Neuronal stem cell (in vitro differentiated cells): Measurements from ENCODE around the gene PADI3.

ENCODE experiments used
- DNase-seq: peaks from one replicate; pipeline ENCODE4 v3.0.0-alpha.2; 2013; ENCODE audit warnings: low spot score
- H2AFZ ChIP-seq: one replicate; pipeline ENCODE4 v1.6.1; 2013; ENCODE audit warnings: mild to moderate bottlenecking, low read length, inconsistent platforms
- H2AK5ac ChIP-seq: 2 replicates; pipeline ENCODE4 v1.6.1; 2013; ENCODE audit warnings: low read depth, mild to moderate bottlenecking, inconsistent platforms, low read length, moderate library complexity, mixed read lengths
- H2BK120ac ChIP-seq: 2 replicates; pipeline ENCODE4 v1.6.1; 2013; ENCODE audit warnings: low read depth, mild to moderate bottlenecking, inconsistent platforms, low read length, moderate library complexity, mixed read lengths
- H2BK12ac ChIP-seq: one replicate; pipeline ENCODE4 v1.6.1; 2013; ENCODE audit warnings: low read length, inconsistent platforms
- H2BK15ac ChIP-seq: 2 replicates; pipeline ENCODE4 v1.6.1; 2013; ENCODE audit warnings: mild to moderate bottlenecking, low read length, inconsistent platforms, mixed read lengths
- H2BK5ac ChIP-seq: one replicate; pipeline ENCODE4 v1.6.1; 2013; ENCODE audit warnings: inconsistent platforms, mild to moderate bottlenecking, low read length, moderate library complexity
- H3K14ac ChIP-seq: one replicate; pipeline ENCODE4 v1.6.1; 2013; ENCODE audit warnings: low read length, inconsistent platforms
- H3K18ac ChIP-seq: 2 replicates; pipeline ENCODE4 v1.6.1; 2013; ENCODE audit warnings: low read length, inconsistent platforms
- H3K23ac ChIP-seq: 2 replicates; pipeline ENCODE4 v1.6.1; 2013; ENCODE audit warnings: low read depth, mild to moderate bottlenecking, mixed read lengths, low read length, inconsistent platforms; ENCODE audit not compliant: poor library complexity
- H3K27ac ChIP-seq: replicated peaks from 3 replicates; pipeline ENCODE4 v1.5.1; 2013; ENCODE audit warnings: low read length, inconsistent platforms
- H3K27me3 ChIP-seq, 3 experiments: 2 replicates each; pipeline ENCODE4 v1.6.1; 2013; ENCODE audit warnings: low read length in 3 of 3, mild to moderate bottlenecking in 2 of 3, inconsistent platforms in 1 of 3, low read depth in 1 of 3, mixed read lengths in 1 of 3, moderate library complexity in 1 of 3; ENCODE audit not compliant: control insufficient read depth in 3 of 3, insufficient read depth in 3 of 3
- H3K36me3 ChIP-seq, 2 donors: replicated peaks in 1 of 2; 2 replicates each; pipeline ENCODE4 v1.6.1; 2013; ENCODE audit warnings: low read length in 2 of 2; ENCODE audit not compliant: control insufficient read depth in 2 of 2, insufficient read depth in 2 of 2
- H3K4ac ChIP-seq: 2 replicates; pipeline ENCODE4 v1.6.1; 2013; ENCODE audit warnings: inconsistent platforms, mild to moderate bottlenecking, low read length, moderate library complexity
- H3K4me1 ChIP-seq, 2 donors: 1 replicate in 1 of 2; 2 replicates in 1 of 2; pipeline ENCODE4 v1.6.1; 2013; ENCODE audit warnings: low read length in 2 of 2, low read depth in 1 of 2; ENCODE audit not compliant: control insufficient read depth in 2 of 2, insufficient read depth in 1 of 2
- H3K4me2 ChIP-seq: one replicate; pipeline ENCODE4 v1.6.1; 2013; ENCODE audit warnings: mild to moderate bottlenecking, low read length, inconsistent platforms; ENCODE audit not compliant: insufficient read depth, poor library complexity, severe bottlenecking
- H3K4me3 ChIP-seq, 2 donors: 2 replicates each; pipeline ENCODE4 v1.5.1; 2013; ENCODE audit warnings: low read length in 2 of 2, mild to moderate bottlenecking in 2 of 2, inconsistent platforms in 1 of 2, moderate library complexity in 1 of 2
- H3K79me1 ChIP-seq: one replicate; pipeline ENCODE4 v1.6.1; 2013; ENCODE audit warnings: low read depth, mild to moderate bottlenecking, inconsistent platforms, low read length, moderate library complexity
- H3K9ac ChIP-seq: one replicate; pipeline ENCODE4 v1.6.1; 2013; ENCODE audit warnings: mild to moderate bottlenecking, low read depth, low read length, inconsistent platforms; ENCODE audit not compliant: poor library complexity
- H3K9me3 ChIP-seq, 2 donors: replicated peaks in 1 of 2; 2 replicates each; pipeline versions ENCODE3 to v1.6.1; 2013; ENCODE audit warnings: low read length in 2 of 2, mild to moderate bottlenecking in 2 of 2, inconsistent platforms in 1 of 2, low read depth in 1 of 2, mixed read lengths in 1 of 2, moderate library complexity in 1 of 2; ENCODE audit not compliant: control insufficient read depth in 2 of 2, insufficient read depth in 1 of 2
- H4K8ac ChIP-seq: one replicate; pipeline ENCODE4 v1.6.1; 2013; ENCODE audit warnings: low read depth, mild to moderate bottlenecking, inconsistent platforms, low read length, moderate library complexity
- H4K91ac ChIP-seq: one replicate; pipeline ENCODE4 v1.6.1; 2013; ENCODE audit warnings: low read length, low read depth, mild to moderate bottlenecking, inconsistent platforms; ENCODE audit not compliant: poor library complexity
- WGBS, 2 donors: extraction: QIAGEN DNeasy Blood & Tissue Kit; methylation state at CpG; one replicate each; pipeline ENCODE4 v1.1.7; 2013; ENCODE audit warnings: missing lambda C conversion rate in 2 of 2, mixed read lengths in 1 of 2; ENCODE audit not compliant: insufficient read length in 2 of 2, insufficient replicate concordance in 1 of 2; ENCODE audit errors: extremely low coverage in 2 of 2; 5-methylcytosine and 5-hydroxymethylcytosine counted together

Gene PADI3

GRCh38 chr1:17296086-17296485 lies 47.2 kb downstream of the PADI3 start:
- no peak overlapping the region for H4K8ac ChIP-seq
- H3K79me1 ChIP-seq: no peaks in the 10 kb centered on the region
- H3K4me3 ChIP-seq: no peak overlapping the region
- peaks cover 0 to 2% (median 0%) of the 10 kb centered on the region in 3 experiments for H3K27me3 ChIP-seq
- no peak overlapping the region for H3K9ac ChIP-seq
- no peak overlapping the region for H2BK15ac ChIP-seq
- no peak overlapping the region for H2AK5ac ChIP-seq
- H3K9me3 ChIP-seq: peaks cover 0 to 1% of the 10 kb centered on the region in 2 donors
- H2BK5ac ChIP-seq: no peak overlapping the region
- no peak for DNase-seq
- no peaks in the 10 kb centered on the region for H3K36me3 ChIP-seq
- no peak overlapping the region for H2BK12ac ChIP-seq
- no peaks in the 10 kb centered on the region for H3K4me1 ChIP-seq
- H3K4ac ChIP-seq: no peak overlapping the region
- H3K14ac ChIP-seq: no peak overlapping the region
- no peak overlapping the region for H2BK120ac ChIP-seq
- no peak overlapping the region for H4K91ac ChIP-seq
- WGBS, 2 donors: no CpG with 5 or more reads among the region's 5 CpGs
- H2AFZ ChIP-seq: no peak overlapping the region
- no peak overlapping the region for H3K4me2 ChIP-seq
- H3K23ac ChIP-seq: no peak overlapping the region
- H3K18ac ChIP-seq: no peak overlapping the region
- H3K27ac ChIP-seq: no peak overlapping the region

GRCh38 chr1:17297991-17298390 lies 49.1 kb downstream of the PADI3 start:
- no CpG with 5 or more reads among the region's 7 CpGs for WGBS, 2 donors
- Histone ChIP-seq H2BK5ac (no peak overlapping the region), H3K9me3 (peaks cover 8 to 9% of the 10 kb centered on the region in 2 donors)

GRCh38 chr1:17301767-17302166 lies 52.9 kb downstream of the PADI3 start:
- no CpG with 5 or more reads among the region's 5 CpGs for WGBS, 2 donors
- no peak overlapping the region for H3K27ac ChIP-seq

More at GRCh38 chr1:17297991-17298390, 49.1 kb downstream of the PADI3 start:
- H4K91ac ChIP-seq: no peak overlapping the region
- no peak for DNase-seq
- peaks cover 0 to 2% (median 0%) of the 10 kb centered on the region in 3 experiments for H3K27me3 ChIP-seq
- no peak overlapping the region for H3K4me3 ChIP-seq
- no peak overlapping the region for H3K4ac ChIP-seq
- H3K79me1 ChIP-seq: no peaks in the 10 kb centered on the region
- no peaks in the 10 kb centered on the region for H3K36me3 ChIP-seq
- no peak overlapping the region for H3K14ac ChIP-seq
- H3K4me1 ChIP-seq: no peaks in the 10 kb centered on the region
- H2BK12ac ChIP-seq: no peak overlapping the region
- H2BK15ac ChIP-seq: no peak overlapping the region
- no peak overlapping the region for H3K18ac ChIP-seq
- H4K8ac ChIP-seq: no peak overlapping the region
- no peak overlapping the region for H2AK5ac ChIP-seq
- no peak overlapping the region for H2BK120ac ChIP-seq
- no peak overlapping the region for H2AFZ ChIP-seq
- H3K4me2 ChIP-seq: no peak overlapping the region
- no peak overlapping the region for H3K27ac ChIP-seq
- H3K23ac ChIP-seq: no peak overlapping the region
- H3K9ac ChIP-seq: no peak overlapping the region

GRCh38 chr1:17304151-17304825 lies 55.4 kb downstream of the PADI3 start:
- no CpG with 5 or more reads among the region's 6 CpGs for WGBS, 2 donors
- H2BK5ac ChIP-seq: no peak overlapping the region
- no peak overlapping the region for H3K27ac ChIP-seq
- no peak overlapping the region for H3K9ac ChIP-seq
- H3K79me1 ChIP-seq: no peaks in the 10 kb centered on the region
- no peak overlapping the region for H3K23ac ChIP-seq
- no peak overlapping the region for H3K18ac ChIP-seq
- H3K9me3 ChIP-seq: peaks cover 8 to 9% of the 10 kb centered on the region in 2 donors
- H3K4me2 ChIP-seq: no peak overlapping the region
- no peak overlapping the region for H2BK12ac ChIP-seq
- no peak overlapping the region for H3K4ac ChIP-seq
- H3K27me3 ChIP-seq: no peaks in the 10 kb centered on the region
- H2AFZ ChIP-seq: no peak overlapping the region
- H3K36me3 ChIP-seq: no peaks in the 10 kb centered on the region
- no peak overlapping the region for H2BK15ac ChIP-seq
- H2BK120ac ChIP-seq: no peak overlapping the region
- H4K91ac ChIP-seq: no peak overlapping the region
- no peak overlapping the region for H3K4me3 ChIP-seq
- no peak overlapping the region for H4K8ac ChIP-seq
- no peak overlapping the region for H2AK5ac ChIP-seq
- H3K14ac ChIP-seq: no peak overlapping the region
- DNase-seq: no peak
- H3K4me1 ChIP-seq: peaks cover 0 to 8% of the 10 kb centered on the region in 2 donors

More at GRCh38 chr1:17301767-17302166, 52.9 kb downstream of the PADI3 start:
- H3K9ac ChIP-seq: no peak overlapping the region
- H2AK5ac ChIP-seq: no peak overlapping the region
- no peak for DNase-seq
- H4K8ac ChIP-seq: no peak overlapping the region
- H3K4ac ChIP-seq: no peak overlapping the region
- no peaks in the 10 kb centered on the region for H3K36me3 ChIP-seq
- no peak overlapping the region for H2BK12ac ChIP-seq
- no peak overlapping the region for H2BK5ac ChIP-seq
- no peak overlapping the region for H3K23ac ChIP-seq
- H3K4me2 ChIP-seq: no peak overlapping the region
- H2AFZ ChIP-seq: no peak overlapping the region
- no peak overlapping the region for H2BK15ac ChIP-seq
- peaks cover 8 to 9% of the 10 kb centered on the region in 2 donors for H3K9me3 ChIP-seq
- no peaks in the 10 kb centered on the region for H3K79me1 ChIP-seq
- H4K91ac ChIP-seq: no peak overlapping the region
- H3K4me3 ChIP-seq: no peak overlapping the region
- H2BK120ac ChIP-seq: no peak overlapping the region
- no peak overlapping the region for H3K14ac ChIP-seq
- H3K4me1 ChIP-seq: peaks cover 0 to 3% of the 10 kb centered on the region in 2 donors
- H3K18ac ChIP-seq: no peak overlapping the region
- H3K27me3 ChIP-seq: peaks cover 0 to 2% (median 0%) of the 10 kb centered on the region in 3 experiments
